DND-41 (cell line): ENCODE data around the gene SIRT4.

ENCODE experiments used
- CTCF ChIP-seq: IDR thresholded peaks from 2 replicates; pipeline ENCODE4 v1.5.1; 2012; ENCODE audit warnings: borderline replicate concordance, low read length, moderate library complexity, mild to moderate bottlenecking; ENCODE audit not compliant: poor library complexity, severe bottlenecking; ENCODE audit errors: extremely low read depth
- EZH2 ChIP-seq: IDR thresholded peaks from 3 replicates; pipeline ENCODE4 v1.6.1; 2012; ENCODE audit warnings: borderline replicate concordance, low read depth, mild to moderate bottlenecking, moderate library complexity, low read length, inconsistent platforms; ENCODE audit not compliant: severe bottlenecking

DNA sequence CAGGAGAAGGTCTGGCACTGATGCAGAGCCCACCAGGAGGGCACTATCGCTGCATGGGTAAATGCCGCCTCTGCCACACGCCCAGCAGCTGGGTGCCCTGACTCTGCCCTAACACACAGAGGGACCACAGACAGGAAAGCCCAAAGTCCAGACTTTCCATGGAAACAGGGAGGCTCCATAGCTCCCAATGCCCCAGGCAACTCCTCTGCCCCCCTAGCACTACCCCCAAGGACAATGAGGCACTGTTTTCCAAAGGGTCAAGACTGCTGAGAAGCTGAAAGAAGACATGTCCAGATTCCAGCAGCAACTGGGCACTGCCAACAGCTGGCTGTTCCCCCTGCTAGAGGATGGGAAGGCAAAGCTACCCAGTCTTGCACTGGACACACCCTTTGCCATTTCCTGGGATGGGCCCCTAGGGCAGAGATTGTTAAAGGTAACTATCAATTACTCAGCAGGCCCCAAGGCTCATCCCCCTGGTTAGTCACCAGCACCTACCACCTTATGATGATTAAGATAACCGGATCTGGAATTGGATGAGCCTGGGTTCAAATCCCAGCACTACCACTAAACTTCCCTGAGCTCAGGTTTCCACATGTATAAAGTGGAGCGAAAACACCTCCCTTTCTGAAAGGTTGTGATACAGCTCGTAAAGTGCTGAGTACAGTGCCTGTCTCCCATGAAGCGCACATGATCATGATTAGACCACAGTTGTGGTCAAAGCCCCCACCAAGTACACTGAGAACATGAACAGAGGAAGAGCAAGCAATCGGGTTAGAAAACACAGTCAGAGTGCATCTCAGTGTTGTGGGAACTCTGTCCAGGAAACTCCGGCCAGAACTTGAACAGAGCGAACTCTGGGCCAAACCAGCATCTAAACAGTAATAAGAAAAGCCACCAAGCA is 39.9 kb upstream of the SIRT4 start:
- no peak for TF ChIP-seq CTCF
- no peak for TF ChIP-seq EZH2
